Type B pancreatic cell (in vitro differentiated cells): ENCODE results near the gene PODNL1. TPM values are rescaled to one million over a fixed set of nuclear protein-coding genes. Genes with fewer than 3 reads are reported as not detected.

Source experiments
- DNase-seq: peaks from one replicate; pipeline ENCODE4 v3.0.0; 2021; ENCODE audit warnings: mixed read lengths; ENCODE audit not compliant: unreplicated experiment; ENCODE audit errors: extremely low spot score
- H3K27ac Mint-ChIP-seq: 2 replicates; pipeline ENCODE4 v1.8.0; 2021; ENCODE audit warnings: mild to moderate bottlenecking, mixed read lengths
- H3K27me3 Mint-ChIP-seq: 2 replicates; pipeline ENCODE4 v1.8.0; 2021; ENCODE audit warnings: mixed read lengths
- H3K36me3 Mint-ChIP-seq: 2 replicates; pipeline ENCODE4 v1.8.0; 2021; ENCODE audit warnings: mixed read lengths
- H3K4me1 Mint-ChIP-seq: one replicate; pipeline ENCODE4 v1.8.0; 2021; ENCODE audit warnings: mixed read lengths; ENCODE audit not compliant: unreplicated experiment
- H3K4me3 Mint-ChIP-seq: 2 replicates; pipeline ENCODE4 v1.8.0; 2021; ENCODE audit warnings: mild to moderate bottlenecking, mixed read lengths
- H3K9me3 Mint-ChIP-seq: 2 replicates; pipeline ENCODE4 v1.8.0; 2021; ENCODE audit warnings: mixed read lengths
- CTCF ChIP-seq: fragments of 200-600 bp; sonication (generic); conservative IDR thresholded peaks from 2 replicates; pipeline ENCODE4 v1.5.0; 2021; ENCODE audit warnings: antibody characterized with exemption, mild to moderate bottlenecking
- total RNA-seq: library from RNA; stranded (reverse); gene quantifications from 2 replicates; pipeline ENCODE4 v1.2.1, GENCODE V29; 2021; ENCODE audit warnings: low replicate concordance

The PODNL1 gene
- total RNA-seq, 1 donor from 2014 or later: 0.75 TPM

GRCh38 chr19:13935765-13936510 lies 2.3 kb downstream of the PODNL1 start:
- Mint-ChIP-seq H3K27ac (no peak overlapping the region), H3K36me3 (no peaks in the 10 kb centered on the region), H3K9me3 (no peaks in the 10 kb centered on the region), H3K27me3 (peaks cover 14% of the 10 kb centered on the region), H3K4me1 (peaks cover 12% of the 10 kb centered on the region), H3K4me3 (no peak overlapping the region)
- no peak for TF ChIP-seq CTCF
- no peak for DNase-seq

DNA sequence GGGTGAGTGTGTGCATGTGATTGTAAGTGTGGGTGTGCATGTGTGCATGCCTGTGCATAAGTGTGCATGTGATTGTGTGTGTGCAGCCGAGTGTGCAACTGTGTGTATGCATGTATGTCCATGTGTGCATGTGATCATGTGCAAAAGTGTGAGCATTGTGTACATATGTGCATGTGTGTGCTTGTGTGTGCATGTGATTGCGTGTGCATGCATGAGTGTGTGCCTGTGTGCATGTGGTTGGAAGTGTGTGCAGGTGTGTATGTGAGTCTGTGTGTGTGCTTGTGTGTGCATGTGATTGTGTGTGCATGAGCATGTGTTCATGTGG lies 3.5 kb downstream of the PODNL1 start:
- Mint-ChIP-seq H3K9me3 (no peaks in the 10 kb centered on the region), H3K36me3 (no peaks in the 10 kb centered on the region), H3K27ac (peak overlapping the region; percentile 9), H3K27me3 (peaks cover 14% of the 10 kb centered on the region), H3K4me3 (no peak overlapping the region), H3K4me1 (peaks cover 12% of the 10 kb centered on the region)
- DNase-seq: no peak
- TF ChIP-seq CTCF: no peak

GRCh38 chr19:13932911-13933393 lies 5.3 kb downstream of the PODNL1 start:
- TF ChIP-seq CTCF: no peak
- Mint-ChIP-seq H3K27me3 (peaks cover 14% of the 10 kb centered on the region), H3K4me1 (peaks cover 12% of the 10 kb centered on the region), H3K9me3 (no peaks in the 10 kb centered on the region), H3K36me3 (no peaks in the 10 kb centered on the region), H3K4me3 (no peak overlapping the region), H3K27ac (no peak overlapping the region)
- no peak for DNase-seq

- Mint-ChIP-seq H3K27me3 (peaks cover 11% of the 10 kb centered on the region), H3K27ac (no peak overlapping the region), H3K36me3 (no peaks in the 10 kb centered on the region), H3K9me3 (no peaks in the 10 kb centered on the region), H3K4me3 (no peak overlapping the region), H3K4me1 (peaks cover 8% of the 10 kb centered on the region)
- no peak for DNase-seq
- TF ChIP-seq CTCF: no peak
Measured at GRCh38 chr19:13932149-13932637, 6.0 kb downstream of the PODNL1 start.

- DNase-seq: no peak
- TF ChIP-seq CTCF: no peak
- Mint-ChIP-seq H3K9me3 (no peaks in the 10 kb centered on the region), H3K4me3 (no peak overlapping the region), H3K27me3 (peaks cover 11% of the 10 kb centered on the region), H3K36me3 (no peaks in the 10 kb centered on the region), H3K4me1 (peaks cover 8% of the 10 kb centered on the region), H3K27ac (no peak overlapping the region)
Measured at GRCh38 chr19:13931391-13932148, 6.6 kb downstream of the PODNL1 start.
